GM21737 (cell line): ENCODE data around the gene SAFB.

Experiments
- ATAC-seq: cut with Tn5 transposase; IDR thresholded peaks from one replicate; pipeline ENCODE4 v1.9.1; 2021; ENCODE audit warnings: mild to moderate bottlenecking, moderate library complexity; ENCODE audit not compliant: unreplicated experiment

The SAFB gene

GRCh38 chr19:5622465-5623396 is at the start of gene SAFB, which contains the start of gene SAFB2:
Gene SAFB, plus strand, starts transcription at chr19:5623083. Its CDS starts 123 bp downstream, at chr19:5623206.
Gene SAFB2, minus strand, starts transcription at chr19:5622776. Its CDS starts 61 bp downstream, at chr19:5622715.
- ATAC-seq = peak; percentile 78

- ATAC-seq = no peak
Observed at GRCh38 chr19:5575590-5575989, 47.3 kb upstream of the SAFB start.

- ATAC-seq = no peak
Observed at GRCh38 chr19:5578097-5578846, 44.6 kb upstream of the SAFB start.

GRCh38 chr19:5579286-5579685 is 43.6 kb upstream of the SAFB start:
- ATAC-seq = no peak

GRCh38 chr19:5579697-5580096 is 43.2 kb upstream of the SAFB start:
- ATAC-seq = no peak

GRCh38 chr19:5580161-5580571 is 42.7 kb upstream of the SAFB start:
- ATAC-seq = no peak

GRCh38 chr19:5585461-5586299 is 37.2 kb upstream of the SAFB start:
- no peak for ATAC-seq

- no peak for ATAC-seq
Observed at GRCh38 chr19:5586300-5587070, 36.4 kb upstream of the SAFB start.

GRCh38 chr19:5587071-5587455 is 35.8 kb upstream of the SAFB start:
- ATAC-seq = no peak

- no peak for ATAC-seq
Observed at GRCh38 chr19:5587661-5588060, 35.2 kb upstream of the SAFB start.

GRCh38 chr19:5588441-5588840 is 34.4 kb upstream of the SAFB start:
- no peak for ATAC-seq

- ATAC-seq = no peak
Observed at GRCh38 chr19:5588906-5589676, 33.8 kb upstream of the SAFB start.

GRCh38 chr19:5590151-5590864 is 32.6 kb upstream of the SAFB start:
- ATAC-seq = no peak

GRCh38 chr19:5590865-5591154 is 32.1 kb upstream of the SAFB start:
- no peak for ATAC-seq

GRCh38 chr19:5591476-5591875 is 31.4 kb upstream of the SAFB start:
- no peak for ATAC-seq

GRCh38 chr19:5592531-5593342 is 30.1 kb upstream of the SAFB start:
- ATAC-seq = no peak

- ATAC-seq = no peak
Observed at GRCh38 chr19:5593343-5594255, 29.3 kb upstream of the SAFB start.
